Subcutaneous adipose tissue (tissue), 4 donors: ENCODE data around the gene TEX30. TPM values are rescaled to one million over a fixed set of nuclear protein-coding genes. Genes with fewer than 3 reads are reported as not detected.

ENCODE experiments used
- total RNA-seq, 4 donors: library from RNA; depleted of rRNA; stranded (reverse); fragments of >200 nt; gene quantifications; one replicate each; pipeline ENCODE4 v1.1.0, GENCODE V29; 2016
- TF ChIP-seq, protein P1 (sequence below): fragments of 450-650 bp; IDR thresholded peaks from one replicate; pipeline ENCODE4 v1.5.1; 2016; ENCODE audit warnings: low read depth, mild to moderate bottlenecking, control low read depth, antibody characterized with exemption, moderate library complexity

Gene TEX30
- total RNA-seq, 4 donors from 2014 or later, result 7.3 to 14.0 (median 10.9) TPM

- TF ChIP-seq, protein P1, sequence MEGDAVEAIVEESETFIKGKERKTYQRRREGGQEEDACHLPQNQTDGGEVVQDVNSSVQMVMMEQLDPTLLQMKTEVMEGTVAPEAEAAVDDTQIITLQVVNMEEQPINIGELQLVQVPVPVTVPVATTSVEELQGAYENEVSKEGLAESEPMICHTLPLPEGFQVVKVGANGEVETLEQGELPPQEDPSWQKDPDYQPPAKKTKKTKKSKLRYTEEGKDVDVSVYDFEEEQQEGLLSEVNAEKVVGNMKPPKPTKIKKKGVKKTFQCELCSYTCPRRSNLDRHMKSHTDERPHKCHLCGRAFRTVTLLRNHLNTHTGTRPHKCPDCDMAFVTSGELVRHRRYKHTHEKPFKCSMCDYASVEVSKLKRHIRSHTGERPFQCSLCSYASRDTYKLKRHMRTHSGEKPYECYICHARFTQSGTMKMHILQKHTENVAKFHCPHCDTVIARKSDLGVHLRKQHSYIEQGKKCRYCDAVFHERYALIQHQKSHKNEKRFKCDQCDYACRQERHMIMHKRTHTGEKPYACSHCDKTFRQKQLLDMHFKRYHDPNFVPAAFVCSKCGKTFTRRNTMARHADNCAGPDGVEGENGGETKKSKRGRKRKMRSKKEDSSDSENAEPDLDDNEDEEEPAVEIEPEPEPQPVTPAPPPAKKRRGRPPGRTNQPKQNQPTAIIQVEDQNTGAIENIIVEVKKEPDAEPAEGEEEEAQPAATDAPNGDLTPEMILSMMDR, result no peak
Measured at GRCh38 chr13:102768909-102769308, 4.7 kb downstream of the TEX30 start.

- TF ChIP-seq, protein P1, result no peak
Measured at GRCh38 chr13:102763741-102764140, 9.8 kb downstream of the TEX30 start.

- TF ChIP-seq, protein P1, result no peak
Measured at GRCh38 chr13:102761071-102761470, 12.5 kb downstream of the TEX30 start.

- TF ChIP-seq, protein P1, result no peak
Measured at GRCh38 chr13:102758842-102759241, 14.7 kb downstream of the TEX30 start.

DNA sequence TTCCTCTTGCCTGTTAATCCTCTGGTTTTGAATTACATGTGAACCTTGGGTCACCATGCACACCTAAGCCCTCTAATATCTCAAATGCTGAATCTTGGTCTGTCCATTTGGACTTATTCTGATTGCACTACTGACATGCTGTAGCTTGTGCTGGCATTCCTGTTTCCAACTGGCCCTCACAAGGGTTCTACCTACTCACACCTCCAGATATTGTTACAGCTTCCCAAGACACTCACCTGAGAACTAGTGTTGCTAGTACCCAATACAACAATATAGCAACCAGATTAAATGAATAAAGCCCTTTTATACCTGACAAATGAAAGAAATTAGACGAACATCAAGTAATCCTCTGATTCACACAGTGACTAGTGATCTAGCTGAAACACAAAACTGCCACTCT is 16.6 kb downstream of the TEX30 start:
- TF ChIP-seq, protein P1, result no peak

- TF ChIP-seq, protein P1, result no peak
Measured at GRCh38 chr13:102751886-102752285, 21.7 kb downstream of the TEX30 start.

DNA sequence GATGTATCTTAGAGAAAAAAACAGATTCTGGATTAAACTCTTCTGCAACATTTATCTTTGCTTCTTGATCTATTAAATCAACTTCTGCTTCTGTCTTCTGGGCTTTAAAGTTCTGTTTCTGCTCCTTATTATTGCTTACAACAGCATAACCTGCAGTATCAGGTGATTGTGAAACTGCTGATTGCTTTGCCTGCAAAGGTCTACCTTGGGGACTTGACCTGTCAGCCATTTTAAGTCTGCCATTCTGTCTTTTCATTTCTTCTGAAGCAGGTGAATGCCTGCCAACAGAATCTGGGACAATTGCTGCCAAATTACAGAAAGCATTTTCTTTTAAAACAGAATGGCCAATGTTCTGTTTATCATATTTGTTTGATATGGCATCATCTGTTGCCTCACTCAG is 31.1 kb downstream of the TEX30 start:
- TF ChIP-seq, protein P1, result no peak
